ENCODE measurements around the gene CCDC78.

The CCDC78 gene

DNA sequence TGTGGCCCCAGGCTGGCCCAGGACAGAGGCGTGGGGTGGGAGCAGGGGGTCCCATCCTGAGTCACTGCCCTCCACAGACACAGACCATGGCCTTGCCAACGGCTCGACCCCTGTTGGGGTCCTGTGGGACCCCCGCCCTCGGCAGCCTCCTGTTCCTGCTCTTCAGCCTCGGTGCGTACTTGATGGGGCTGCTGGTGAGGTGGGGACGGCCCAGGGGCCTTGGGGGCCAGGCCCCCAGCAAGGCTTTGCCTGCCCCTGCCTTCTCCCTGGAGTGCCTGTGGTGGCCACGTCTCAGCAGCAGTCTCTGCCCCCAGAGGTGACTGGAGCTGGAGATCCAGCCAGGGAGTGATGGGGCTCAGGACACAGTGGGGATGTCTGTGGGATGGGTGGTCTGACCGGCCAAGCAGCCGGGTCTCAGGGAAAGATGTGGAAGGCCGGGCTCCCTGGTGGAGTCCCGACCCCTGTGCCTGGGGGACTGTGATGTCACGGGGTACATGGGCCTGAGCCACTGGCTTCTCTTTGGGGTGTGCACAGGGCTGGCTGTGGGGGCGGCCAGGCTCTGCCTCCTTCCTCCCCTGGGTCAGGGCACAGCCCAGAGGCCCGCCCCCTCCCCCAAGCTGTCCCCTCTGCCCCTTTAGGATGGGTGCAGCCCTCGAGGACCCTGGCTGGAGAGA is 36.5 kb upstream of the CCDC78 start:
- no peaks in the 10 kb centered on the region for H3K27me3 Mint-ChIP-seq (ENCODE audit: low read depth)
- TF ChIP-seq, protein P1, sequence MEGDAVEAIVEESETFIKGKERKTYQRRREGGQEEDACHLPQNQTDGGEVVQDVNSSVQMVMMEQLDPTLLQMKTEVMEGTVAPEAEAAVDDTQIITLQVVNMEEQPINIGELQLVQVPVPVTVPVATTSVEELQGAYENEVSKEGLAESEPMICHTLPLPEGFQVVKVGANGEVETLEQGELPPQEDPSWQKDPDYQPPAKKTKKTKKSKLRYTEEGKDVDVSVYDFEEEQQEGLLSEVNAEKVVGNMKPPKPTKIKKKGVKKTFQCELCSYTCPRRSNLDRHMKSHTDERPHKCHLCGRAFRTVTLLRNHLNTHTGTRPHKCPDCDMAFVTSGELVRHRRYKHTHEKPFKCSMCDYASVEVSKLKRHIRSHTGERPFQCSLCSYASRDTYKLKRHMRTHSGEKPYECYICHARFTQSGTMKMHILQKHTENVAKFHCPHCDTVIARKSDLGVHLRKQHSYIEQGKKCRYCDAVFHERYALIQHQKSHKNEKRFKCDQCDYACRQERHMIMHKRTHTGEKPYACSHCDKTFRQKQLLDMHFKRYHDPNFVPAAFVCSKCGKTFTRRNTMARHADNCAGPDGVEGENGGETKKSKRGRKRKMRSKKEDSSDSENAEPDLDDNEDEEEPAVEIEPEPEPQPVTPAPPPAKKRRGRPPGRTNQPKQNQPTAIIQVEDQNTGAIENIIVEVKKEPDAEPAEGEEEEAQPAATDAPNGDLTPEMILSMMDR (IDR thresholded peaks at IDR 0.05; ENCODE audit: unreplicated experiment in 3 of 3) = no peak
- H3K4me1 Mint-ChIP-seq = peaks cover 4% of the 10 kb centered on the region
- no peak overlapping the region for H3K4me3 Mint-ChIP-seq
- H3K36me3 Mint-ChIP-seq (ENCODE audit: low read depth) = no peaks in the 10 kb centered on the region
- H3K27ac Mint-ChIP-seq = no peak overlapping the region
- no peaks in the 10 kb centered on the region for H3K9me3 Mint-ChIP-seq

DNA sequence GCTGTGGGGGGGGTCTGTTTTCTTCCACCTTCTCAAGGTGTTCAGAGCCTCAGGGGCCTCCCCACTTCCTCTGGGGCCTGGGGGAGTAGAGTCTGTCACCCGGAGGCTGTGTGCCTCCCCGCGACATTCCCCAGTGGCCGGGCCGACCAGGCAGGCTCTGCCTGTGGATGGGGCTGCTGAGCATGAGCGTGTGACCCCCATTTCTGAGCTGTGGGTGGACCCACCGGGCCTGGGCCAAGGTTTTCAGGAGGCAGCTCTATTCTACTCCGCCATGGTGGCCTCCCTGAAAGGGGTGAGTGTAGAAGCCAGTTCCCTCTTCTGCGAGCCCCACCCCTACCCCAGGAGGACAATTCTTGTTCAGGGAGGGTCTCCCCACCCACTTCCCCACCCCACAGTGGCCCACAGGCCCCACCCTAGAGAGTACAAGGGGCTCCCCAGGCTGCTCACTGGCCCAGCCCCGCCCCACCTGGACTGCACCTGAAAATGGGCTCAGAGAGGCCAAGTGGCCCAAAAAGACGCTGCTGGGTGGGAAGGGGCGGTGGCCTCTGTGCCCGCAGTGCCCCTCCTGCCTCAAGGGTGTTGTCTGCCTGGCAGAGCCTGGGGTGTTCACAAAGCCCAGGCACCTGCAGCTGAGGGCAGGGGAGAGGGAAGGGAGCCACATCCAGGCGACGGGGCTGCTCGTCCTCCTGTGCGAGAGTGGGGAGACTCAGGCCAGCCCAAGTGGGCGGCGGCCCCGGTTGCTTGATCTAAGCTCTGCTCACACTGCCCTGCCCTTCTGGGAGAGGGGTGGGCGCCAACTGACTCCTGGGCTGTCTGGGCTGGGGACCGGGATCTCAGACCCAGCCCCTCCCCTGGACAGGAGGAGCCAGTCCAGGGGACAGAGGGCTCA is 35.6 kb upstream of the CCDC78 start:
- TF ChIP-seq, protein P1 (IDR thresholded peaks at IDR 0.05; ENCODE audit: unreplicated experiment in 3 of 3) = no peak
- H3K27ac Mint-ChIP-seq = no peak overlapping the region
- peaks cover 4% of the 10 kb centered on the region for H3K4me1 Mint-ChIP-seq
- H3K27me3 Mint-ChIP-seq (ENCODE audit: low read depth) = no peaks in the 10 kb centered on the region
- H3K9me3 Mint-ChIP-seq = no peaks in the 10 kb centered on the region
- no peak overlapping the region for H3K4me3 Mint-ChIP-seq
- no peaks in the 10 kb centered on the region for H3K36me3 Mint-ChIP-seq (ENCODE audit: low read depth)

DNA sequence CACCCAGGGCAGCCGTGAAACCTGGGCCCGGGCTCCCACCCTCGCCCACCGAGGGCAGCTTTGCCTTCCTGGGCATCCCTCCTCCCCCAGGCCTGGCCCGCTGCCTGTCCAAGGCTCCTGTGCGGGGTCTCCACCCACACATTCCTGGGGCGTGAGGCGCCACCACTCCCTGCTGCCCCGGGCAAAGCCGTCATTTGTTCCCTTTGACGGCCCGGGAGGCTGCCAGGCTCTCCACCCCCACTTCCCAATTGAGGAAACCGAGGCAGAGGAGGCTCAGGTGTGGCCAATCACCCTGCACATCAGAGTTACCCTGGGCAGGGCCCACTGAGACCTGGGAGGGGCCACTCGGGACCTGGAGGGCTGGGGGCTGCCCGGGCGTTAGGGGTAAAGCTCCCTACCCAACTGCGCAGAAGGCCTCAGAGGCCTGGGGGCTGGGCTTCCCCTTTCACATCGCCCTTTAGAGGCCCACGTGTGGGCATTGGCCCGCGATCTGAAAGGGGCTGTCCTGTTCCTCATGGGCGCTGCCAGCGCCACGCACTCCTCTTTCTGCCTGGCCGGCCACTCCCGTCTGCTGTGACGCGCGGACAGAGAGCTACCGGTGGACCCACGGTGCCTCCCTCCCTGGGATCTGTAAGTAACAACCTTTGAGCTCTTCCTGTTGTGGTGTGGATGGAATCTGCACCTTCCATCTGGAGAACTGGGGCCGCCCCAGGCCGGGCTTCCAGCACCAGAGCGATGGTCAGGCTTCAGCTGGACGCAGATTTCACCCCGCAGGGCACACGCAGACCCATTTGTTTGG is 34.5 kb upstream of the CCDC78 start, which contains the start of gene MSLN:
Gene MSLN, plus strand, starts transcription at position 190 of the 799 bp plus-strand sequence. CDS start 1,947 bp downstream, outside the sequence.
- no peaks in the 10 kb centered on the region for H3K36me3 Mint-ChIP-seq (ENCODE audit: low read depth)
- H3K27ac Mint-ChIP-seq = peak within 1 kb of the TSS in 2 of 3 experiments; percentile 54 to 85
- TF ChIP-seq, protein P1 (IDR thresholded peaks at IDR 0.05; ENCODE audit: unreplicated experiment in 3 of 3) = no peak
- H3K9me3 Mint-ChIP-seq = peaks cover 3% of the 10 kb centered on the region
- peak within 1 kb of the TSS; percentile 2 to 44 (median 18) for H3K4me3 Mint-ChIP-seq
- H3K27me3 Mint-ChIP-seq (ENCODE audit: low read depth) = no peaks in the 10 kb centered on the region
- peaks cover 4% of the 10 kb centered on the region for H3K4me1 Mint-ChIP-seq

DNA sequence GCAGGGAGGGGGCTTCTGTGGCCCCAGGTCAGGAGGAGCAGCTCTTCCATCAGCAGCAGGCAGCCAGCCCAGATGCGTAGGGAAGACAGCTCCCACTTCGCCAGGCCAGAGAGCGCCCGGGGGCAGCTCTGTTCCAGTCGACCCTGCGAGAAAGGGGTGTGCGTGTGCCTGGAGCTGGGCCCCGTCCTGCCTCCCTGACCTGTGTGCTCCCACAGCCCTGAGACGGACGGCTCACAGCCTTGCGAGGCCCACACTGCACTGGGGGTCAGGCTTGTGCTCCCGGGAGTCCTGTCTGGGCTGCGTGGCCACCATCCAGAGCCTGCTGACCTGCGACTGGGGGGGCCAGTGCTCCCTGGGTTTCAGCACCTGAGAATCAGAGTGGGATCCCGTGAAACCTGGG is 33.8 kb upstream of the CCDC78 start:
- Mint-ChIP-seq H3K27me3 (ENCODE audit: low read depth) (no peaks in the 10 kb centered on the region), H3K27ac (peak overlapping the region in 2 of 3 experiments; percentile 24 to 73), H3K36me3 (ENCODE audit: low read depth) (no peaks in the 10 kb centered on the region), H3K4me1 (peaks cover 4% of the 10 kb centered on the region), H3K9me3 (peaks cover 3% of the 10 kb centered on the region), H3K4me3 (no peak overlapping the region)
- TF ChIP-seq, protein P1 (IDR thresholded peaks at IDR 0.05; ENCODE audit: unreplicated experiment in 3 of 3) = no peak

DNA sequence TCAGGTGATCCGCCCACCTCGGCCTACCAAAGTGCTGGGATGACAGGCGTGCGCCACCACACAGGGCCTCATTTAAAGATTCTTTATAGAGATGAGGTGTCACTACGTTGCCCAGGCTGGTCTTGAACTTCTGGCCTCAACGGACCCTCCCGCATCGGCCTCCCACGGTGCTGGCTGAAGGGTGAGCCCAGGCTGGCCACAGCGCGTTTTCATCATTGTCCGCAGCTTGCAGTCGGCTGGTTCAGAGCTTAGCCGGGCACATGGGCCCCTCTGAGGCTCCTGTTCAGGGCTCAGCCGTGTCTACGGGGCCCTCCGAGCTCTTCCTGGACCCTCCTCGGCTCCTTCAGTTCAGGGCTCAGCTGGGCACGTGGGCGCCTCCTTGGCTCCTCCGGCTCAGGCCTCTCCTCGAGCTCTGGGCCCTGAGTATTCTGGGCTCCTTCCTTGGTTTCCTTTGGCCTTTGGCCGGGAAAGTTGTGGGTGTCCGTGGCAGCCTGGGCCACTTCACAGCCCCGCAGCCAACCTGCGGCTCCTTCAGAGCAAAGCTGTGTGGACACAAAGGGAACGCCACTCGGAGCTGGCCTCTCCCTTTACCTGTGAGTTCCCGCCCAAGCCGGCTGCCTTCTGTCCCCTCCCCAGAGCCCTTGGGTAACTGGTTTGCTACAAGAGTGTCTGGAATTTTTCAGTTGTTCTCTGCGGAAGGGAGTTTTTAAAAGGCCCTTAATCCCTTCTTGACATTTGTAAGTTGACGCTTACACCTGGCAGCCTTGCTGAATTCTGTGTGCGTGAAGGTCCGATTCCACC is 33.1 kb upstream of the CCDC78 start:
- peak overlapping the region in 2 of 3 experiments; percentile 24 to 73 for H3K27ac Mint-ChIP-seq
- H3K4me3 Mint-ChIP-seq = no peak overlapping the region
- H3K9me3 Mint-ChIP-seq = peaks cover 3% of the 10 kb centered on the region
- TF ChIP-seq, protein P1 (IDR thresholded peaks at IDR 0.05; ENCODE audit: unreplicated experiment in 3 of 3) = no peak
- no peaks in the 10 kb centered on the region for H3K27me3 Mint-ChIP-seq (ENCODE audit: low read depth)
- no peaks in the 10 kb centered on the region for H3K36me3 Mint-ChIP-seq (ENCODE audit: low read depth)
- H3K4me1 Mint-ChIP-seq = peaks cover 4% of the 10 kb centered on the region
